Keratinocyte (primary cell): ENCODE results near the gene EIF5B. TPM values are rescaled to one million over a fixed set of nuclear protein-coding genes. Genes with fewer than 3 reads are reported as not detected.
"Not testable (repeated sequence)": the region's sequence is repeated elsewhere in the genome, so short reads cannot be mapped to it uniquely, and the experiment has no call there.

Experiments used
- DNase-seq: peaks from one replicate; pipeline ENCODE4 v3.0.0-alpha.2; 2011; ENCODE audit warnings: low read depth, missing footprints, low spot score
- FAIRE-seq: peaks from 2 replicates; lab custom pipeline; 2011; peaks lifted over from hg19 to GRCh38; lab: Jason Lieb, UNC
- H2AFZ ChIP-seq: 2 replicates; pipeline ENCODE4 v1.6.0; 2012; ENCODE audit warnings: low read length, control low read depth, inconsistent platforms; ENCODE audit not compliant: control insufficient read depth
- H3K27ac ChIP-seq: 2 replicates; pipeline ENCODE4 v1.5.1; 2011; ENCODE audit warnings: low read length; ENCODE audit not compliant: control insufficient read depth, insufficient read depth
- H3K27me3 ChIP-seq: 3 replicates; pipeline ENCODE4 v1.6.0; 2011; ENCODE audit warnings: low read length; ENCODE audit not compliant: control insufficient read depth, insufficient read depth; ENCODE audit errors: extremely low read depth
- H3K36me3 ChIP-seq, 2 experiments: 2 replicates in 1 of 2; 3 replicates in 1 of 2; pipeline ENCODE4 v1.5.1; 2011; ENCODE audit warnings: low read length in 2 of 2, mild to moderate bottlenecking in 1 of 2; ENCODE audit not compliant: control insufficient read depth in 2 of 2, insufficient read depth in 2 of 2; ENCODE audit errors: extremely low read depth in 1 of 2
- H3K4me1 ChIP-seq: 3 replicates; pipeline ENCODE4 v1.5.1; 2011; ENCODE audit warnings: low read length; ENCODE audit not compliant: control insufficient read depth, insufficient read depth; ENCODE audit errors: extremely low read depth
- H3K4me2 ChIP-seq: 3 replicates; pipeline ENCODE4 v1.6.0; 2011; ENCODE audit warnings: low read depth, low read length; ENCODE audit not compliant: control insufficient read depth, insufficient read depth; ENCODE audit errors: extremely low read depth
- H3K4me3 ChIP-seq, 3 experiments: fragments of 200-600 bp in 1 of 3; sonication (generic) in 1 of 3; 2 replicates in 2 of 3; 3 replicates in 1 of 3; pipeline ENCODE4 v1.5.1; 2011 to 2016; ENCODE audit warnings: low read length in 3 of 3, mild to moderate bottlenecking in 3 of 3, control low read depth in 2 of 3, inconsistent platforms in 1 of 3, low read depth in 1 of 3, mixed read lengths in 1 of 3, mixed run types in 1 of 3, moderate library complexity in 1 of 3; ENCODE audit not compliant: control insufficient read depth in 2 of 3, insufficient read depth in 2 of 3; ENCODE audit errors: extremely low read depth in 1 of 3
- H3K79me2 ChIP-seq: 2 replicates; pipeline ENCODE4 v1.6.0; 2012; ENCODE audit warnings: low read length; ENCODE audit not compliant: control insufficient read depth, insufficient read depth
- H3K9ac ChIP-seq: 3 replicates; pipeline ENCODE4 v1.6.0; 2011; ENCODE audit warnings: low read length; ENCODE audit not compliant: control insufficient read depth, insufficient read depth; ENCODE audit errors: extremely low read depth
- H3K9me1 ChIP-seq: 3 replicates; pipeline ENCODE4 v1.6.0; 2011; ENCODE audit warnings: low read length; ENCODE audit not compliant: control insufficient read depth, insufficient read depth; ENCODE audit errors: extremely low read depth
- H3K9me3 ChIP-seq: 2 replicates; pipeline ENCODE4 v1.5.1; 2012; ENCODE audit warnings: low read depth, low read length; ENCODE audit not compliant: control insufficient read depth
- H4K20me1 ChIP-seq: 3 replicates; pipeline ENCODE4 v1.6.0; 2011; ENCODE audit warnings: low read length; ENCODE audit not compliant: control insufficient read depth, insufficient read depth; ENCODE audit errors: extremely low read depth
- CTCF ChIP-seq, 3 experiments: IDR thresholded peaks in 1 of 3; conservative IDR thresholded peaks in 1 of 3; optimal IDR thresholded peaks in 1 of 3; 2 replicates in 2 of 3; 3 replicates in 1 of 3; pipeline versions ENCODE3 to v1.5.1; 2011; ENCODE audit warnings: low read length in 3 of 3, mild to moderate bottlenecking in 3 of 3, moderate library complexity in 2 of 3, control low read depth in 1 of 3, inconsistent platforms in 1 of 3; ENCODE audit not compliant: insufficient read depth in 2 of 3; ENCODE audit errors: extremely low read depth in 1 of 3
- EZH2 ChIP-seq: IDR thresholded peaks from one replicate; pipeline ENCODE4 v1.6.1; 2012; ENCODE audit warnings: inconsistent platforms, mild to moderate bottlenecking, low read length, moderate library complexity
- dilution Hi-C: fragments of 300-500 bp; cut with MboI; formaldehyde crosslinking; loops from one replicate; pipeline ENCODE4 v1.7.0; 2020; ENCODE audit warnings: low sequenced_read_pairs; ENCODE audit not compliant: extremely low pct_ligation_motif_present
- polyA plus RNA-seq, 5 experiments: library from polyadenylated mRNA; depleted of rRNA in 3 of 5; stranded (reverse) in 3 of 5; stranded (forward) in 1 of 5; unstranded in 1 of 5; fragments of >200 nt; gene quantifications; 1 replicate in 1 of 5; 2 replicates in 3 of 5; 3 replicates in 1 of 5; pipeline versions ENCODE4 v1.2.1 to v1.2.3, GENCODE V29; 2011 to 2012; ENCODE audit warnings: missing spikeins in 2 of 5, low read depth in 1 of 5, low replicate concordance in 1 of 5

Gene EIF5B
- polyA plus RNA-seq, 1 donor (not counting 4 experiments of a cell fraction or from before 2014, with no cell fraction given) = 32.6 TPM

- TF ChIP-seq EZH2 = no peak
- TF ChIP-seq CTCF (optimal IDR thresholded peaks at IDR 0.05 in 1 of 3, IDR thresholded peaks at IDR 0.05 in 1 of 3, conservative IDR thresholded peaks at IDR 0.05 in 1 of 3; ENCODE audit: extremely low read depth in 1 of 3, insufficient read depth in 2 of 3, low read length in 3 of 3) = no peak
- FAIRE-seq (no peak), DNase-seq (no peak)
- Histone ChIP-seq H3K27me3 (no peaks in the 10 kb centered on the region), H3K9me1 (no peaks in the 10 kb centered on the region), H3K9me3 (no peaks in the 10 kb centered on the region), H3K4me2 (no peak overlapping the region), H3K4me3 (no peak overlapping the region), H3K36me3 (no peaks in the 10 kb centered on the region), H4K20me1 (peaks cover 11% of the 10 kb centered on the region), H3K27ac (no peak overlapping the region), H3K9ac (no peak overlapping the region), H3K4me1 (peaks cover 6% of the 10 kb centered on the region), H2AFZ (no peak overlapping the region), H3K79me2 (peaks cover 95% of the 10 kb centered on the region)
- dilution Hi-C loops = no loop called here
Measured at GRCh38 chr2:99354070-99354469, 16.9 kb downstream of the EIF5B start.

GRCh38 chr2:99354825-99355224 lies 17.6 kb downstream of the EIF5B start:
- H3K4me1 ChIP-seq, DNase-seq, dilution Hi-C loops: not testable (repeated sequence)

GRCh38 chr2:99356853-99357252 lies 19.7 kb downstream of the EIF5B start:
- Histone ChIP-seq H3K79me2 (peaks cover 82% of the 10 kb centered on the region), H3K4me1 (peaks cover 6% of the 10 kb centered on the region), H3K4me2 (no peak overlapping the region), H3K36me3 (peaks cover 0 to 10% of the 10 kb centered on the region in 2 experiments), H3K9ac (no peak overlapping the region), H3K4me3 (no peak overlapping the region), H4K20me1 (peaks cover 11% of the 10 kb centered on the region), H2AFZ (no peak overlapping the region), H3K27me3 (no peaks in the 10 kb centered on the region), H3K27ac (no peak overlapping the region), H3K9me3 (no peaks in the 10 kb centered on the region), H3K9me1 (no peaks in the 10 kb centered on the region)
- no peak for DNase-seq
- TF ChIP-seq EZH2 (no peak), CTCF (optimal IDR thresholded peaks at IDR 0.05 in 1 of 3, IDR thresholded peaks at IDR 0.05 in 1 of 3, conservative IDR thresholded peaks at IDR 0.05 in 1 of 3; ENCODE audit: extremely low read depth in 1 of 3, insufficient read depth in 2 of 3, low read length in 3 of 3) (no peak)
- FAIRE-seq = no peak
- dilution Hi-C loops = no loop called here

More at GRCh38 chr2:99354825-99355224, 17.6 kb downstream of the EIF5B start:
- H3K9ac ChIP-seq, H3K9me1 ChIP-seq, H3K4me3 ChIP-seq, H2AFZ ChIP-seq, H3K9me3 ChIP-seq, H3K36me3 ChIP-seq, H3K4me2 ChIP-seq, H3K27me3 ChIP-seq, FAIRE-seq, H3K27ac ChIP-seq: not testable (repeated sequence)
- Histone ChIP-seq H3K79me2 (peaks cover 95% of the 10 kb centered on the region), H4K20me1 (peaks cover 11% of the 10 kb centered on the region)
